Mucosa of descending colon (tissue), 3 donors: ENCODE measurements around the gene RPS25. TPM values are rescaled to one million over a fixed set of nuclear protein-coding genes. Genes with fewer than 3 reads are reported as not detected.

Experiments
- ATAC-seq: fragments of 200-7000 bp; cut with Tn5 transposase; one replicate; pipeline ENCODE4 v1.9.1; 2020; ENCODE audit warnings: mild to moderate bottlenecking, moderate library complexity
- DNase-seq, 3 donors: peaks; one replicate each; pipeline ENCODE4 v3.0.0-alpha.2; 2020
- H3K36me3 ChIP-seq: fragments of 200-600 bp; one replicate; pipeline ENCODE4 v1.8.0; 2021; ENCODE audit warnings: low read depth, mild to moderate bottlenecking
- H3K4me1 ChIP-seq: fragments of 200-600 bp; one replicate; pipeline ENCODE4 v1.8.0; 2021; ENCODE audit warnings: low read depth, mild to moderate bottlenecking
- H3K4me3 ChIP-seq: fragments of 200-600 bp; one replicate; pipeline ENCODE4 v1.8.0; 2021; ENCODE audit warnings: mild to moderate bottlenecking
- H3K9me3 ChIP-seq: fragments of 200-600 bp; one replicate; pipeline ENCODE4 v1.8.0; 2021; ENCODE audit warnings: mild to moderate bottlenecking
- intact Hi-C, 2 donors: fragments of 100-400 bp; cut with DNase I in 1 of 2; cut with micrococcal nuclease in 1 of 2; formaldehyde crosslinking; loops; one replicate each; pipeline versions ENCODE4 v1.11.0 to v1.11.1; 2022; cut with DNase I, micrococcal nuclease
- total RNA-seq, 3 donors: library from RNA; stranded (reverse); fragmentation: NEBNext Ultra II Directional in 2 of 3; extraction: Animal tissue kit (Norgen Biotek cat#: 25700) in 2 of 3; gene quantifications; one replicate each; pipeline versions ENCODE4 v1.2.1 to v1.2.4, GENCODE V29; 2021 to 2023
- TF ChIP-seq, protein P1 (sequence below): fragments of 200-600 bp; IDR thresholded peaks from one replicate; pipeline ENCODE4 v1.8.0; 2022; ENCODE audit warnings: antibody characterized with exemption, mild to moderate bottlenecking
- donor health status: DM: no; HTN: no; CAD: no; lungs with moderate emphysema.
- donor health status: DM: no; HTN: no; CAD: no.
- donor health status: DM: no; HTN: yes; CAD: no.

The RPS25 gene
- total RNA-seq, 3 donors from 2014 or later = 721 to 887 (median 781) TPM

DNA sequence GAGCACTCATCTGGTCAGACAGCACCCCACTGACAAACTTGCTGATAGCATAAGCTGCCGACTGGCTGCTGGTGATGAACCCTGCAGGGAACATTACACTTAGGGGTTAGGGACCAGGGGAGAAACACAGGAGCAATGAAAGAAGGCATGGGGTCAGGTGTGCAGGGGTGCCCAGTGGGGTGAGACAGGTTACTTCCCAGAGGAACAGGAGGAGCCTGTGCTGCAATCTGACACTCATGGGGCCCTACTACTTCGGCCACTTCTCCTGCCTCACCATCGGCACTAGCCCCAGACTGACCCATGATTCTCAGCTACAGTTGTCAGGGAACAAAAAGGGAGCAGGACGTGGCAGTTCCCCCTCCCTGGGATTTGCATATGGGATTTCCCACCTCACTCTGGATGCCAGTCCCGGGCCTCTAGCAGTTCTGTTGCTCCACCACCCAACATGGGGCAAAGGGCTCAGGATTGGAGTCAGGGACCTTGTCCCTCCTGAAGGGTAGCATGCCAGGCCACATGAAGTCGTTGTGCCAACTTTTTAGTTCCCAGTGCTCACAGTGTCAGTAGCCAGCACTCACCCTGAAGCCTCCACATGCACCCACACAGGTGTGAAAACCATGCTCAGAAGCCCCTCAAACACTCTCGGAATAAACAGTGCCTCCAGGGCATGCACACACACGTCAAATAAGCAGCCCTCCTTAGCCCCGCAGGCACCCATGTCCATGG is 10.4 kb upstream of the RPS25 start:
- H3K9me3 ChIP-seq = no peaks in the 10 kb centered on the region
- H3K4me3 ChIP-seq = no peak overlapping the region
- H3K4me1 ChIP-seq = peaks cover 38% of the 10 kb centered on the region
- DNase-seq (no peak), ATAC-seq (no peak)
- TF ChIP-seq, protein P1, sequence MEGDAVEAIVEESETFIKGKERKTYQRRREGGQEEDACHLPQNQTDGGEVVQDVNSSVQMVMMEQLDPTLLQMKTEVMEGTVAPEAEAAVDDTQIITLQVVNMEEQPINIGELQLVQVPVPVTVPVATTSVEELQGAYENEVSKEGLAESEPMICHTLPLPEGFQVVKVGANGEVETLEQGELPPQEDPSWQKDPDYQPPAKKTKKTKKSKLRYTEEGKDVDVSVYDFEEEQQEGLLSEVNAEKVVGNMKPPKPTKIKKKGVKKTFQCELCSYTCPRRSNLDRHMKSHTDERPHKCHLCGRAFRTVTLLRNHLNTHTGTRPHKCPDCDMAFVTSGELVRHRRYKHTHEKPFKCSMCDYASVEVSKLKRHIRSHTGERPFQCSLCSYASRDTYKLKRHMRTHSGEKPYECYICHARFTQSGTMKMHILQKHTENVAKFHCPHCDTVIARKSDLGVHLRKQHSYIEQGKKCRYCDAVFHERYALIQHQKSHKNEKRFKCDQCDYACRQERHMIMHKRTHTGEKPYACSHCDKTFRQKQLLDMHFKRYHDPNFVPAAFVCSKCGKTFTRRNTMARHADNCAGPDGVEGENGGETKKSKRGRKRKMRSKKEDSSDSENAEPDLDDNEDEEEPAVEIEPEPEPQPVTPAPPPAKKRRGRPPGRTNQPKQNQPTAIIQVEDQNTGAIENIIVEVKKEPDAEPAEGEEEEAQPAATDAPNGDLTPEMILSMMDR = no peak
- intact Hi-C loops = no loop called here
- no peaks in the 10 kb centered on the region for H3K36me3 ChIP-seq

DNA sequence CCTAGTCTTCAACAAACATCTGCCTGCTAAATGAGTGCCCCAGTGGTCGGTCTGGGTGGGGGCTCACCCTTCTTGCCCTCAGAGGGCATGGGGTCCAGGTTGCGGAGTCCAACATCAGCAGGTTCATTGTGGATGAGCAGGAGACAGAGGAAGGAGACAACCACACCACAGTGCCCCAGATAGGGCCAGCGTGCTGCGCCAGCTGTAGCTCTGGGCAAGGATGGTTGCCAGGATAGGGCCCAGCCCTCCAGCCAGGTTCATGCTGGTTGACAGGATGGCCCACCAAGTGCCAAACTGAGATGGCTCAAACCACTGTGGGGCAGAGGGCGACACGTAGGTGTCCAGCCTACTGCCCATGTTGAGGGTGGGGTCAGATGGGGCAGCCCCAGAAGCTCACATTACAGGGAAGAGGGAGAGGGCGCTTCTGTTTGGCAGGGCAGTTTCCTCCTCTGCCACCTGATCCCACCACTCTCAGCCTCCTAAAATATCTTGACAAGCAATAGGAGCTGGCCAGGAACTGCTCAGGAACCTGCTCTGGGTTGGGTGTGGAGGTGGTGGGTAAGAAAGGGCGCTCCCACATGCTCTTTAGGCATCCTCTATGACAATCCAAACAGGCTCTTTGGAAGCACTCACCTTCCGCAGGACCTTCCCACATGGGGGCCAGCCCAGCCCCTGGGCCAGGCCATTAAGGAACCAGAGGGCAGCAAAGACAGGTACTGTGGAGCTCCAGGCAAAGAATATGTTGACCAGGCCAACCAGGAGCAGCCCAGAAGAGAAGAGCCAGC is 9.6 kb upstream of the RPS25 start:
- ATAC-seq (no peak), DNase-seq (no peak)
- Histone ChIP-seq H3K4me3 (no peak overlapping the region), H3K36me3 (no peaks in the 10 kb centered on the region), H3K9me3 (no peaks in the 10 kb centered on the region), H3K4me1 (peaks cover 38% of the 10 kb centered on the region)
- TF ChIP-seq, protein P1 = no peak
- intact Hi-C loops = no loop called here

DNA sequence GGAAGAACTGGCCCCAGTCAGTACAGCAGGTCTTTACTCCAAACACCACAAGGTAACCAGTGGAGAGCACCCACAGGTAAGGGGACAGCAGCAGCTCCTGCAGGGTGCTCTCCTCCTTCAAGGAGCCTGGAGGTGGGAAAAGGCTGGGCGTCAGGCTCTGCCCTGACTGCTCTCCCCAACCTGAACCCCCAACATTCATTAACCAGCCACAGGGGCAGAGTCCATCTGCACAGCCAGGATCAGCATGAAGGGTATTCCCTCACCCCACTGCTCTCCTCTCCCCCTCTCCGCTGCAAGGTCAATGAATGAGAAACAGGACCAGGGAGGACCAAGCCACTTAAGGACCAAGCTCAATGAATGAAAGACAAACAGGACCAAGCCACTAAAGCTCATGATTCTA is 8.8 kb upstream of the RPS25 start:
- ATAC-seq (no peak), DNase-seq (no peak)
- no peak overlapping the region for H3K4me3 ChIP-seq
- TF ChIP-seq, protein P1 = no peak
- intact Hi-C loops = no loop called here
- no peaks in the 10 kb centered on the region for H3K36me3 ChIP-seq
- peaks cover 40% of the 10 kb centered on the region for H3K4me1 ChIP-seq
- no peaks in the 10 kb centered on the region for H3K9me3 ChIP-seq

GRCh38 chr11:119025978-119026766 is 8.0 kb upstream of the RPS25 start:
- no peak overlapping the region for H3K4me3 ChIP-seq
- DNase-seq = no peak
- no peaks in the 10 kb centered on the region for H3K9me3 ChIP-seq
- H3K4me1 ChIP-seq = peaks cover 48% of the 10 kb centered on the region
- ATAC-seq = no peak
- intact Hi-C loops = no loop called here
- no peaks in the 10 kb centered on the region for H3K36me3 ChIP-seq
- TF ChIP-seq, protein P1 = no peak

- Histone ChIP-seq H3K4me1 (peaks cover 49% of the 10 kb centered on the region), H3K36me3 (no peaks in the 10 kb centered on the region), H3K9me3 (no peaks in the 10 kb centered on the region), H3K4me3 (no peak overlapping the region)
- ATAC-seq (no peak), DNase-seq (no peak)
- TF ChIP-seq, protein P1 = no peak
- intact Hi-C loops = no loop called here
Observed at GRCh38 chr11:119025541-119025940, 7.4 kb upstream of the RPS25 start.
